Measurements from ENCODE around the gene CDK14. TPM values are rescaled to one million over a fixed set of nuclear protein-coding genes. Genes with fewer than 3 reads are reported as not detected.

Gene CDK14
- total RNA-seq, 1 donor from 2014 or later = 77.9 TPM

DNA sequence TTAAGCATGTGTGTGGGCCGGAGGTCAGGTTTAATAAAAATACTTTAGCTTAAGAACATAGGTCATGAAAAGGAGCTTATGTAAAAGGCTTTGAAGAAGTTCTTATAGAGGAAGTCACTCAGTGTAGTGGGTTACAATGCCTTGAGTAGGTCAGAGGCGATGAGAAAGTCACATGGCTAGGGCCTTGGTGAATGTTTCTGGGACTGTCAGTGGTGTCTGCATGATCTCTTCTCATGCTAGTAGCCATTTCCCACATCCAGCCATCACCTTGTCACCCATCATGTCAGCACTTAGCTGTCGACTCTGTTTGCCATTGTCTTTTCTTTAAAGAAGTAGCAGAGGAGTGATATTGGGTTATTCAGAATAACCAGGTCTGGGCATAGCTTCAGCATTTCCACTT is 236.6 kb downstream of the CDK14 start:
- FAIRE-seq (no peak), DNase-seq (ENCODE audit: low spot score in 2 of 2) (no peak)

DNA sequence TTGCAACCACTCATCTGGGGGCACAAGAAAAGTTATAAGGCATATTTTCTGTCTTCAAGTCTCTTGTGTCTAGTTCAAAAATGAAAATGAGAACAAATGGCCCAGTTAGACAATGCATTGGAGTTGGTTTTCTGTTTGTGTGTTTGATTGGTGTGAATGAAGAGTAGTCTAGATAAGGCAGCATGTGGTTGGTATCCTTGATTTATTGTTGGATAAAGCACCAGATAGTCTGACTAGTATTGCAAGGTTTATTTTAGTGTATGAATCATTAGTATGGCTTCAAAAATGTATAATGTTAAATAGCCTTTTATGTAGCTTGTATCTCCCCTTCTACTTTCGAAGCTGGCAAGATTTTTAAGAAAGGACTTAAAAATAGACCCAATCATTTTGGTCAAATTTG is 237.3 kb downstream of the CDK14 start:
- DNase-seq (ENCODE audit: low spot score in 2 of 2) (no peak), FAIRE-seq (no peak)

GRCh38 chr7:90834771-90835170 is 238.7 kb downstream of the CDK14 start:
- DNase-seq (ENCODE audit: low spot score in 2 of 2) (no peak), FAIRE-seq (no peak)

- DNase-seq (ENCODE audit: low spot score in 2 of 2) = no peak
- no peak for FAIRE-seq
These were observed 239.7 kb downstream of the CDK14 start for GRCh38 chr7:90835861-90836260.

GRCh38 chr7:90836937-90837336 is 240.8 kb downstream of the CDK14 start:
- FAIRE-seq (no peak), DNase-seq (ENCODE audit: low spot score in 2 of 2) (no peak)

DNA sequence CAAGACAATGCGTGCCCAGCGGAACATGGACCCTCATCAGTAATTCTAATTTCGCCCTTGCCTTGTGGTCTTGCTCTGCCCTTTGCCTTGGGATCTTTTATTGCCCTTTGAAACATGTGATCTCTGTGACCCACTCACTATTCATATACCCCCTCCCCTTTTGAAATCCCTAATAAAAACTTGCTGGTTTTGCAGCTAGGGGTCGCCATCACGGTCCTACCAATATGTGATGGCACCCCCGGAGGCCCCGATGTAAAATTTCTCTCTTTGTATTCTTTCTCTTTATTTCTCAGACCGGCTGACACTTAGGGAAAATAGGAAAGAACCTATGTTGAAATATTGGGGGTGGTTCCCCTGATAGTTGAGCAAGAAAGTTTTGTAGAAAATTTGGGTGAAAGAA is 242.7 kb downstream of the CDK14 start:
- no peak for FAIRE-seq
- no peak for DNase-seq (ENCODE audit: low spot score in 2 of 2)

GRCh38 chr7:90839316-90839715 is 243.2 kb downstream of the CDK14 start:
- DNase-seq (ENCODE audit: low spot score in 2 of 2) (no peak), FAIRE-seq (no peak)

GRCh38 chr7:90839727-90840291 is 243.7 kb downstream of the CDK14 start:
- FAIRE-seq (no peak), DNase-seq (ENCODE audit: low spot score in 2 of 2) (no peak)

DNA sequence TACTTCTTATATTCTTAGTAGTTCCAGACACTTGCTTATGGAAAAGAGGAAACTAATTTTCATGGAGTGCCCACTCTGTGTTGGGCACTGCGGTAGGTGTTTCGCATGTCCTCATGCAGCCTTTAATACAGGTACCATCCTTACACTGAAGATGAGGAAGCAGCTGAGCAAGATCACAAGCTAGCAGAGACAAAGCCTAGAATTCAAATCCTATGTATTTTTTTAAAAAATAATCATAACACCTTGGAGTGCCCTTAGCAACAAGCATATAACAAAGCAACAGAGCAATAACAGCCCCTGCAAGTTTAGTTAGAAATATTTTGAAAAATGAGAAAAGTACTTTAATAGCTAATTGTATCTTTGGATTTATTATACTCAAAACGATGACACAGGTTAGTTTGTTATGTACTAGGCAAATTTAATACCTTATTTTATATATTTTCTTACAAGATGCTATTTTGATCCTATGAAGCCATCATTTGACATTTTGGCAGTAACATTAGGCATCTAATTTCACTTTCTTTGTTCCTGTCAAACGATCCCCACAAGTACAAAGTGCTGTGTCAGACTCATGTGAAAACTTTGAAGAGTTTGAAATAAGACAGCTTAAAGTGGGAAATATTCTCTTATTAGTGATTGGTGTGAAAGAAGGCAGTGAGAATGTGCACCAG is 245.8 kb downstream of the CDK14 start:
- FAIRE-seq = no peak
- DNase-seq (ENCODE audit: low spot score in 2 of 2) = no peak

DNA sequence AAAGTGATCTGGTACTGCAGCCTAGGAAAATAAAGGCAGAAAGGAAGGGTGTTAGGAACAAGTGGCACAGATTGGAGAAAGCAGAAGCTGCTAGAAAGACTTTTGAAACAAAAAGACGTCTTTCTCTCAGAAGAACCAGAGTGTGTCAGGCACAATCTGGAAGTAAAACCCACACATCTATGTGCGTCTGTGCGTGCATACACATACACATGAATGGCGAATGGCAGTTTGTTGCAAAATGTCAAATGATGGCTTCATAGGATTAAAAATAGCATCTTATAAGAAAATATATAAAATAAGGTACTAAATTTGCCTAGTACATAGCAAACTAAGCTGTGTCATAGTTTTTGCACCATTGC is 246.3 kb downstream of the CDK14 start:
- DNase-seq (ENCODE audit: low spot score in 2 of 2) (no peak), FAIRE-seq (no peak)

DNA sequence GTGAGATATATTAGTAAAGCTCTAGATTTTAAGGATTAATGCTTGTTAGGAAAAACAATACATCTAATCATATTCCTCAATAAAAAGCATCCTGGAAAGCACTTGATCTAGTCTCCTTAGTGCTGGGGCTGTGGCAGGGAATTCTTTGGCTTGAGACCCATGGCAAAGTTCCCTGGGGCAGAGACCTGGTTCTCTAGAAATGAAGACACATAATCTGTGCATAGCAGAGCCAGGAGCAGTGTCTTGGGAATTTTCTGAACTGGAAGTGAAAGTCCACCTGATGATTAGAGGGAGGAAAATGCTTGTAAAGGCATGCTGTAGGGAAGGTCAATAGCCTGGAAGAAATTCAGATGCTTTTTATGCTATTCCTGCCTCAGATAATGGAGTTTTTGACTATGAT is 247.4 kb downstream of the CDK14 start:
- no peak for FAIRE-seq
- no peak for DNase-seq (ENCODE audit: low spot score in 2 of 2)

DNA sequence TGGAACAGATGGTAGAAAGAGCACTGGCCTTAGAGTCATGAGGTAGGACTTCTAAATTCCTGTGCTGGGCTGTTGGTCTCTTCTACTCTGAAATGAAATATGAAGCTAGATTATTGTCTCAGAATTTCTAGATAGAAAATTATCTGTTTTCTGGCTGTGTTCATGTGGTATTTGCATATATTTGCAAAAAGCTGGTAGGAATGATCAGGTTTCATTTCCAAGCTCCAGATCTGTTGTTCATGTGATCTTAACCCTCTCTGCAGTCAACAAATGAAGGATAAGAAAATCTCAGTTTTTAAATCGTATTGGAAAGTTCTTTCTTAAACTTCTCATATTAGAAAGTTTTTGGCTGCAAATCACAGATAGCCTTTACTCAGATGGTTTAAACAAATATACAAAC is 248.3 kb downstream of the CDK14 start:
- FAIRE-seq (no peak), DNase-seq (ENCODE audit: low spot score in 2 of 2) (no peak)

- no peak for FAIRE-seq
These were observed 250.1 kb downstream of the CDK14 start for GRCh38 chr7:90846192-90846591.

GRCh38 chr7:90850066-90850465 is 253.9 kb downstream of the CDK14 start:
- FAIRE-seq = no peak
- DNase-seq (ENCODE audit: low spot score in 2 of 2) = no peak

More at GRCh38 chr7:90846192-90846591, 250.1 kb downstream of the CDK14 start:
- no peak for DNase-seq (ENCODE audit: low spot score in 2 of 2)

DNA sequence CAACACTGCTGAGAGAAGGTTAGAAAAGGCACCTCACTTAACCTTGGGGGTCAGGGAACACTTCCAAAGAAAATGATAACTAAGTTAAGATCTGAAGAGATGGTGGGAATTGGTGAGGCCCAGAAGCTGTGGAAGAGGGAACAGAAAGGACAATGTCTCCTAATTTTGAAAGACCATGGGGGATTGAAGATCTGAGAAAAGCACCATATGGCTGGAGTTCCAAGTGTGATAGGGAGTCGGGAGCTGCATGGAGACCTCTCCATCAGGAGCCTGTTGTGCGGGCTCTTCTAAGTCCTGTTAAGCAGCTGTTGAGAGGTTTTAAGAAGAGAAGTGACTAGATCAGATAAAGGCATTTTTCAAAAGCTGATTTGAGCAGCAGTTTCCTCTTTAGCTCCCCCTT is 254.3 kb downstream of the CDK14 start:
- DNase-seq (ENCODE audit: low spot score in 2 of 2) = no peak

GRCh38 chr7:90853205-90853604 is 257.1 kb downstream of the CDK14 start:
- no peak for FAIRE-seq

More for the DNA sequence above, 254.3 kb downstream of the CDK14 start:
- no peak for FAIRE-seq

GRCh38 chr7:90856351-90857070 is 260.4 kb downstream of the CDK14 start:
- no peak for FAIRE-seq
- DNase-seq (ENCODE audit: low spot score in 2 of 2) = no peak

More at GRCh38 chr7:90853205-90853604, 257.1 kb downstream of the CDK14 start:
- DNase-seq (ENCODE audit: low spot score in 2 of 2) = no peak

- FAIRE-seq (no peak), DNase-seq (ENCODE audit: low spot score in 2 of 2) (no peak)
These were observed 261.5 kb downstream of the CDK14 start for GRCh38 chr7:90857603-90858002.

DNA sequence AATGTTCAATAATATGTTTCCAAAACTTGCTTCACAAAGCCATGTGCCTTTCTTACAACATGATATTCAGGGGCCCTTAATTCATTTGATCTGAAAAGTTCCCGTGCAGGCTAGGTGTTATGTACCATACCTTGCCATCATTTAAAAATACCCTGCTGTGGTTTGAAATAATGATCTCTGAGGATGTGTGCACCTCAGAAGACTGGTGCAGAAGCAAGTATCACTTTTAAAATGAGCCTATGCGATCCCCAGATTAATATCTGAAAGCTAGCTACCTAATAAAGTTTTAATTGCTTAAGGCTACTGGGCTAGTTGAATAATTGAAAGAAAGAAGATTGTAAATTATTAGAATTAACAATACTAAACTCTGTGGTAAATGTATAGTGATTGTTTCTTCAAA is 262.4 kb downstream of the CDK14 start:
- DNase-seq (ENCODE audit: low spot score in 2 of 2) = no peak

GRCh38 chr7:90859521-90859920 is 263.4 kb downstream of the CDK14 start:
- DNase-seq (ENCODE audit: low spot score in 2 of 2) (no peak), FAIRE-seq (no peak)

More for the DNA sequence above, 262.4 kb downstream of the CDK14 start:
- no peak for FAIRE-seq

DNA sequence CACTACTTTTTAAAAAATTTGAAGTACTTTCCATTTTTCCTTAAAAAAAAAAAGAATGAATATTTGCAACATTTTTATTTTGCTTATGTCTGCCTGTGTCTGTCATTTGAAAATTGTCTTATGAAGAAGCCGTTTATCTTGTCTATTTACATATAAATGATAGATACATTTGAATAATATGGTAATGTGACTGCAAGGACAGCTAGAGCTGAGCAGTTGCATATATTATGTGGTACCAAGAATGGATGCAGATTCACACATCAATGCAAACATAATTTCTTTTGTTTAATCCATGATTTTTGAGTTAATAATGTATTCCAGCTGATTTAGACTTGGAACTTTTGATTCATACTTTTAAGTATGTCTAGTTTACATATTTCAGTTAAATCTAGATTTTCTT is 268.0 kb downstream of the CDK14 start:
- no peak for DNase-seq (ENCODE audit: low spot score in 2 of 2)
- no peak for FAIRE-seq

DNA sequence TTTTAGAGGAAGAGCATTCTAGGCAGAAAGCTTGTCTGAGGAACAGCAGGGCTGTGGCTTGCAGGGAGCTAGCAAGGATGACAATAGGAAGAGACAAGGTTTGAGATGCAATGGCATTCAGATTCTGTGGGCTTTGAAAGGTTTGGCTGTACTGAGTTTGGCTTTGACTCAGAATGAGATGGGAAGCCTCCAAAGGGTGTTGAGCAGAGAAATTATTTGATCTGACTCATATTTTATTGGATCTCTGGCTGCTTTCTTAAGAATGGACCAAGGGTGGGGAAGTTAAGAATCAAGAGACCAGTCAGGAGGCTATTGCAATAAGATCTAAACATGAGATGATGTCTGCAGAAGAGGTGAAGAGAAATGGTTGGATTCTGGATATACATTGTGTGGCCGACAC is 273.2 kb downstream of the CDK14 start:
- no peak for DNase-seq (ENCODE audit: low spot score in 2 of 2)
- FAIRE-seq = no peak
